Endodermal cell (in vitro differentiated cells): Measurements from ENCODE around the gene PRR5L. TPM values are rescaled to one million over a fixed set of nuclear protein-coding genes. Genes with fewer than 3 reads are reported as not detected.

Experiments used
- DNase-seq: peaks from one replicate; pipeline ENCODE4 v3.0.0-alpha.2; 2017
- H3K27ac ChIP-seq: 2 replicates; pipeline ENCODE4 v1.5.1; 2013; ENCODE audit warnings: mild to moderate bottlenecking, low read depth, low read length, moderate library complexity
- H3K27me3 ChIP-seq: 2 replicates; pipeline ENCODE4 v1.6.1; 2013; ENCODE audit warnings: mild to moderate bottlenecking, low read length, moderate library complexity; ENCODE audit not compliant: insufficient read depth, control insufficient read depth, poor library complexity, severe bottlenecking
- H3K36me3 ChIP-seq: 2 replicates; pipeline ENCODE4 v1.7.0; 2013; ENCODE audit warnings: mild to moderate bottlenecking, low read length, moderate library complexity; ENCODE audit not compliant: control insufficient read depth, insufficient read depth
- H3K4me1 ChIP-seq: one replicate; pipeline ENCODE4 v1.7.0; 2013; ENCODE audit warnings: low read length; ENCODE audit not compliant: control insufficient read depth, insufficient read depth
- H3K4me3 ChIP-seq: 2 replicates; pipeline ENCODE4 v1.5.1; 2013; ENCODE audit warnings: mild to moderate bottlenecking, low read length, moderate library complexity
- H3K9ac ChIP-seq: 2 replicates; pipeline ENCODE4 v1.6.1; 2013; ENCODE audit warnings: mild to moderate bottlenecking, low read length, moderate library complexity; ENCODE audit not compliant: poor library complexity, severe bottlenecking; ENCODE audit errors: extremely low read depth
- H3K9me3 ChIP-seq: 2 replicates; pipeline ENCODE4 v1.6.1; 2013; ENCODE audit warnings: mild to moderate bottlenecking, low read length, moderate library complexity; ENCODE audit not compliant: control insufficient read depth
- H3K27ac Mint-ChIP-seq: 2 replicates; pipeline ENCODE4 v1.8.0; 2020; ENCODE audit warnings: mixed read lengths
- H3K27me3 Mint-ChIP-seq: 2 replicates; pipeline ENCODE4 v1.8.0; 2021; ENCODE audit warnings: mild to moderate bottlenecking, mixed read lengths; ENCODE audit not compliant: insufficient read depth
- H3K36me3 Mint-ChIP-seq: 2 replicates; pipeline ENCODE4 v1.8.0; 2020; ENCODE audit warnings: low read depth, mixed read lengths
- H3K4me1 Mint-ChIP-seq: 2 replicates; pipeline ENCODE4 v1.8.0; 2020; ENCODE audit warnings: mixed read lengths
- H3K4me3 Mint-ChIP-seq: 2 replicates; pipeline ENCODE4 v1.8.0; 2020; ENCODE audit warnings: mild to moderate bottlenecking, moderate library complexity, mixed read lengths
- H3K9me3 Mint-ChIP-seq: 2 replicates; pipeline ENCODE4 v1.8.0; 2020; ENCODE audit warnings: mild to moderate bottlenecking, mixed read lengths
- CTCF ChIP-seq: fragments of 200-600 bp; sonication (generic); conservative IDR thresholded peaks from 2 replicates; pipeline ENCODE4 v1.5.0; 2021; ENCODE audit warnings: antibody characterized with exemption, mild to moderate bottlenecking
- WGBS, 2 experiments: methylation state at CpG; one replicate each; pipeline versions ENCODE4 v1.1.5 to v1.1.7; 2013; ENCODE audit warnings: missing lambda C conversion rate in 2 of 2, mixed read lengths in 1 of 2; ENCODE audit not compliant: insufficient coverage in 1 of 2, insufficient read length in 1 of 2; 5-methylcytosine and 5-hydroxymethylcytosine counted together
- total RNA-seq, 2 donors: library from RNA; stranded (reverse); fragmentation: NEBNext Ultra II Directional in 1 of 2; extraction: Animal tissue kit (Norgen Biotek cat#: 25700) in 1 of 2; gene quantifications; 2 replicates in 1 of 2; 3 replicates in 1 of 2; pipeline ENCODE4 v1.2.1, GENCODE V29; 2021

The PRR5L gene
- total RNA-seq, 2 donors from 2014 or later, result 5.3 to 7.2 TPM

- Mint-ChIP-seq H3K27ac (no peak overlapping the region), H3K9me3 (no peaks in the 10 kb centered on the region), H3K27me3 (peaks cover 22% of the 10 kb centered on the region), H3K36me3 (no peaks in the 10 kb centered on the region), H3K4me3 (no peak overlapping the region), H3K4me1 (peaks cover 43% of the 10 kb centered on the region)
- H3K9me3 ChIP-seq, result no peaks in the 10 kb centered on the region
- no peaks in the 10 kb centered on the region for H3K36me3 ChIP-seq
- peak overlapping the region; percentile 29 for H3K4me3 ChIP-seq
- DNase-seq, result no peak
- WGBS, 2 experiments, result 48 to 73% methylated on average over 6 to 10 of the region's 10 CpGs
- peaks cover 28% of the 10 kb centered on the region for H3K27me3 ChIP-seq
- H3K4me1 ChIP-seq, result peaks cover 31% of the 10 kb centered on the region
- H3K9ac ChIP-seq, result no peak overlapping the region
- no peak overlapping the region for H3K27ac ChIP-seq
- TF ChIP-seq CTCF, result no peak
Observed at GRCh38 chr11:36364551-36365325, 68.7 kb downstream of the PRR5L start.

- Mint-ChIP-seq H3K4me3 (no peak overlapping the region), H3K9me3 (no peaks in the 10 kb centered on the region), H3K27me3 (peaks cover 18% of the 10 kb centered on the region), H3K27ac (no peak overlapping the region), H3K36me3 (no peaks in the 10 kb centered on the region), H3K4me1 (peaks cover 43% of the 10 kb centered on the region)
- Histone ChIP-seq H3K4me3 (no peak overlapping the region), H3K27ac (no peak overlapping the region), H3K27me3 (peaks cover 17% of the 10 kb centered on the region), H3K36me3 (no peaks in the 10 kb centered on the region), H3K9me3 (no peaks in the 10 kb centered on the region), H3K4me1 (peaks cover 31% of the 10 kb centered on the region), H3K9ac (no peak overlapping the region)
- DNase-seq, result no peak
- TF ChIP-seq CTCF, result no peak
Observed at GRCh38 chr11:36365907-36366306, 69.8 kb downstream of the PRR5L start.

GRCh38 chr11:36367806-36368680, 72.0 kb downstream of the PRR5L start:
- TF ChIP-seq CTCF, result no peak
- Histone ChIP-seq H3K4me3 (no peak overlapping the region), H3K27ac (no peak overlapping the region), H3K36me3 (no peaks in the 10 kb centered on the region), H3K4me1 (peaks cover 26% of the 10 kb centered on the region), H3K9ac (no peak overlapping the region), H3K9me3 (no peaks in the 10 kb centered on the region), H3K27me3 (peaks cover 8% of the 10 kb centered on the region)
- no peak overlapping the region for H3K4me3 Mint-ChIP-seq
- peaks cover 29% of the 10 kb centered on the region for H3K4me1 Mint-ChIP-seq
- H3K36me3 Mint-ChIP-seq, result no peaks in the 10 kb centered on the region
- H3K27ac Mint-ChIP-seq, result no peak overlapping the region
- WGBS, 2 experiments, result 84 to 85% methylated on average over 6 to 9 of the region's 9 CpGs
- peaks cover 2% of the 10 kb centered on the region for H3K9me3 Mint-ChIP-seq
- peaks cover 18% of the 10 kb centered on the region for H3K27me3 Mint-ChIP-seq
- DNase-seq, result no peak
